HTERT RPE-1 (cell line): ENCODE results near the gene TSPAN1.

Experiments used
- in situ Hi-C: fragments of 300-500 bp; cut with MboI; formaldehyde crosslinking; loops from 4 replicates; pipeline ENCODE4 v1.14.3; 2020; ENCODE audit warnings: low sequenced_read_pairs

TSPAN1 gene, protein sequence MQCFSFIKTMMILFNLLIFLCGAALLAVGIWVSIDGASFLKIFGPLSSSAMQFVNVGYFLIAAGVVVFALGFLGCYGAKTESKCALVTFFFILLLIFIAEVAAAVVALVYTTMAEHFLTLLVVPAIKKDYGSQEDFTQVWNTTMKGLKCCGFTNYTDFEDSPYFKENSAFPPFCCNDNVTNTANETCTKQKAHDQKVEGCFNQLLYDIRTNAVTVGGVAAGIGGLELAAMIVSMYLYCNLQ

DNA sequence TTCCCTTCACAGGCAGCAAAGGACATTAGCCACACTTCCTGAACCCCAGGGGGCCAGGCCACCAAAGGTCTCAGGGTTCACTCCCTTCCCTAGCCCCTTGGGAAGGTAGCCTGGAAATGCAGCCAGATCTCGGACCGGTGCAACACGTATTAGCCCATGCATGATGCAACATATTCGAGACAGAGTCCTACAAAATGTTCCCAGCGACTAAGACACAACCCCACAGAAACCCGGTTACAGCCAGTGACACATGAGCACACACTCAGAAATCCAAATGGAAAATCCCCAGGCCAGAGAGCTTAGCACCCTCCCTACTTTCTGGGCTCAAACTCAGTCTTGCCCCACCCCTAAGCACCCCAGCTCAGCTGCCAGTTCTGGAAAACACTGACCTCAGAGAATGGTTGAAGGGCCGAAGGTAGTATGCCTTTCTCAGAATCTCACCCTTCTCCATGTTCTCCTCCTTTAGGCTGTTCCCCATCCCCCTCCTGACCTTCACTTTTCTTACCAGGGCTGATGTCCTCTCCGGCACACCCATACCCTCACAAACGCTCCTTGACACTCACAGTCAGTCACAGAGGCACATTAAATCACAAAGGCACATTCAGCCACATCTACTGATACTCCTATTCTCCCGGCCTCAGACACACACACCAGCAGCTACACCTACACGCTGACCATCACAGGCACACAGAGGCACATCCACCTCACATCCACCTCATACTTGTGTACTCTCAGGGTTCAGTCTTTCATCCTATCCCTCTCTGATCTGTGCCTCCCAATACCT is at the start of gene TSPAN1:
TSPAN1 (plus strand) TSS at position 640 of the 784 bp plus-strand sequence. CDS start 6,021 bp downstream, outside the sequence.
- in situ Hi-C loops: no loop called here

DNA sequence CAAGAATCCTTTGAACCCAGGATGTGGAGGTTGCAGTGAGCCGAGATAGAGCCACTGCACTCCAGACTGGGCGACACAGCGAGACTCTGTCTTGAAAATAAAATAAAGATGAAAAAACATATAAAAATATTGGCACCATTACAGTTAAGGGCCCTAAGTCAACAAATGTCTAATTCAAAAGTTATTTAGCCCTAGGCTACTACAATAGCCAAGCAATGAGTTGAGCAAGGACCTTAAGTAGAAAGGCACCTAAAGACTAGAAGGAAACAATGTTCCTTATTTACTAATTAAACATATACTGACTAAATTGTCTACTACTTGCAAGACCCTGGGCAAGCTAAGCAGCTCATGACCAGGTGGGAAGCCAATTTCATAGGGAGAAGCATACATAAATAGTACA is 46.5 kb upstream of the TSPAN1 start:
- in situ Hi-C loops: no loop called here

DNA sequence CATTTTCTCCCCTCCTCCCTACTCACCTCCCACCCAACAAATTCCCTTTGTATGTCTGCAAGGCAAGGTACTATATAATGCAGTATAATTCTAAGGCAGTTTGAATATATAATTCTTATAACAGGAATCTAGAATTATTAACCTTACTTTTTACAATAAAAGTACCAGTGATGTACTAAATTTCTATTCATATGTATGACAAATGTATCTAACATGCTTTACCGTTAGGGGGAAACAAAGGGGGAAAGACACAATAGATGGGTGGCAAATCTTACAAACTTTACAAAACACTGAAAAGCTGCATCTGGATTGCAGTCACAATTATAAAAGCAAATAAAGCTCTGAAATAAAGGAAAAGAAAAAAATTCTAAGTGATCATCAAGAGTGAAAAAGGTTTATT is 44.8 kb upstream of the TSPAN1 start:
- in situ Hi-C loops: no loop called here

GRCh38 chr1:46130606-46131005 is 44.3 kb upstream of the TSPAN1 start:
- in situ Hi-C loops: no loop called here

- in situ Hi-C loops: no loop called here
Observed at GRCh38 chr1:46131093-46131492, 43.8 kb upstream of the TSPAN1 start.

DNA sequence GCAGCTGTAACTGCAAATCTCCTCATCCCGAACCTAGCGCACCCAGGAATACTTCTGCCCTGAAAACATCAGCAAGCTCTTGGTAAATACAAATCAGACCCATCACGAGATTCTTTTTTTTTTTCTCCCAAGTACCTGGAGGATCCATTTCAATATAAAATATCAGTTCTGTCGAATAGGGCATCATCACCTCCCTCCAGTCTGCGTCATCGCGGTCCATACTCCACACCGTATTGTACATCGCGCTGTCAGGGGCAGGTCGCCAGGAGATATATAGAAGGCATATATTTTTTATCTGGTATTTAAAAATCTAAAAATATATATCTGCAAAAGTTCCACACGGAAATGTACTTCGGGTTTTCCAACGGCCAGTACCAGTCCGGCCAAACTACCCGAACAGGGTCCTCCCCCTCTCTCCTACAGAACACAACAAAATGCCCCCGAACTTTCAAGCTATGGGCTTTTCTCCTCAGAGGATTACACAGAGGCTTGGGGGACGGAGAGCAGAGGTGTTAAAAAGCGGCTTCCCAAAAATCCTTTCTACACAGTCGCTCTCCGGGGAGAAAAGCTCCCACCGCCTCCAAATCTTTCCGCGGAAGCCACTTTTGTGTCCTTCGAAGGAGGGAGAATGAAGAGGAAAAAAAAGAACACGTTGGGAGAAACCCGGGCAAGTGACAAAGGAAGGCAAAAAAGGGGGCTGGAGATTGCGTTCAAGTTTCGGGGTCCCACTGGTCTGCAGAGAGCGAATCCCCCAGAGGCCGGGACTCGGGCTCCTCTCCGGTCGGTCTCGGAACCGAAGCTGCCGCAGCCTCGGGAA is 43.0 kb upstream of the TSPAN1 start:
- in situ Hi-C loops: no loop called here

DNA sequence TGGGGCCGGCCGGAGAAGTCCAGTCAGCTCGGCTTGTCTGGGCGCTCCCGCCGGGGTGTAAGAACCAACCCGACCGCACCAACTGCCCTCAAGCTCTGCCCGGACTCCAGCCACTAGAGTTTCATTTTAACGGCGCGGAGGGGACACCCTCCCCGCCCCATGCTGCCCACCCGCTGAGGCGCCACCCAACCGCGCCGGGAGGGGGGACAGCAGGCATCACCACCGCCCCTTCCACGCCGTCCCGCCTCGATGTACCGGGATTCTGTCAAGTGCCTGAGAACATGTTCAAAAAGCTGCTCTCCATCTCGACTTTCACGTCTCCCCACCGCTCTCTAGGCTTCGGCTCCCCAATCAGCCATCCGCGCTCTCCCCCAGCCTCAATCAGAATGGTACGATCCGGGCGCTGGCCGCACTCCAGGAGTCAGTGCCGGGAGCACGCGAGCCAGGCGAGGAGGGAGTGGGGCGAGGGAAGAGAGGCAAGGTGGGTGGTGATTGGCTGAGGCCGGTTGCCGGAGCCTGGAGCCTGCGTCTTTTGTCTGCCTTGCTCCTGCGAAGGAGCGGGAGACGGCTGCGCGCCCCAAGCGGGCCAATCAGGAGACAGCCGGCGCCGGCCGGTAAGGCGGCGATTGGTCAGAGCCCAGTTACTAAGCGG is 42.2 kb upstream of the TSPAN1 start, which contains the start of gene PIK3R3:
PIK3R3 (minus strand) TSS at position 101 of the 652 bp plus-strand sequence. CDS start 677 bp downstream, outside the sequence.
- in situ Hi-C loops: no loop called here

- in situ Hi-C loops: no loop called here
Observed at GRCh38 chr1:46133181-46133658, 41.7 kb upstream of the TSPAN1 start.

GRCh38 chr1:46133781-46134350 is 41.0 kb upstream of the TSPAN1 start:
- in situ Hi-C loops: no loop called here

- in situ Hi-C loops: no loop called here
Observed at GRCh38 chr1:46134660-46135331, 40.1 kb upstream of the TSPAN1 start.

GRCh38 chr1:46136711-46137110 is 38.2 kb upstream of the TSPAN1 start:
- in situ Hi-C loops: no loop called here

- in situ Hi-C loops: no loop called here
Observed at GRCh38 chr1:46137916-46138315, 37.0 kb upstream of the TSPAN1 start.

DNA sequence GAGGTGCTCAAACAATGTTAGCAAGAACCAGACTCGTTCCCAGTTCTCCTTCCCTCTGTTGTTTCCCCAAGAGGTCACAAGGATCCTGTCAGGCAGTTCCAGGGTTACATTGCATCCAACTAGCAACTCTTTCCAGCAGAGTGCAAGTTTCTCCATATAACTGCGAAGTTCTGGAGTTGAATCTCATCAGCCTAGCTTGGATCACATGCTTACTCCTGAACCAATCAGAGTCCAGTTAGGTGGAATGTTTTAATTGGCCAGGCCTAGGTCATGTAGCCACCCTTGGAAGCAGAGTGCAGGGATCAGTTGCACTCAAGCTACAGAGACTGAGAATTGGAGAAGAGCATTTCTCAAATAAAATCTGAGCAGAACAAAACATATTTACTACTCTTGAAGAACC is 26.6 kb upstream of the TSPAN1 start:
- in situ Hi-C loops: no loop called here

DNA sequence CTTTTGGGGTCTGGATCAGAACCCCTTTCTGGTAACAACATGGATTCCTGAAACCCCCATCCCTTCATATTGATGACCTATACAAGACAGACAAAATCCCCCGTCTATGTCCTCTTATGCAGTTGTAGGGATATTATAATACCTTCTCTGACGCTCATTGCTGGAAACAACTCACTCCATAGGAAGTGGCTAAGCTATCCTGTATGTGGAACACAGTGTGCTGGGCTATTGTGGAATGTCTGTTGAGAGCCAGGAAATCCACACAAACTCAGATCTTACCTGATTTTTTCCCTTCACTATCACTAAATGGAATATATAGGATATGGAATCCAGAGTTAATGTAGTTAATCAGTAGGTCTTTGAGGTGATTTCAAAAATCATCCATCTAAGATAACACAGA is 24.8 kb upstream of the TSPAN1 start:
- in situ Hi-C loops: no loop called here

DNA sequence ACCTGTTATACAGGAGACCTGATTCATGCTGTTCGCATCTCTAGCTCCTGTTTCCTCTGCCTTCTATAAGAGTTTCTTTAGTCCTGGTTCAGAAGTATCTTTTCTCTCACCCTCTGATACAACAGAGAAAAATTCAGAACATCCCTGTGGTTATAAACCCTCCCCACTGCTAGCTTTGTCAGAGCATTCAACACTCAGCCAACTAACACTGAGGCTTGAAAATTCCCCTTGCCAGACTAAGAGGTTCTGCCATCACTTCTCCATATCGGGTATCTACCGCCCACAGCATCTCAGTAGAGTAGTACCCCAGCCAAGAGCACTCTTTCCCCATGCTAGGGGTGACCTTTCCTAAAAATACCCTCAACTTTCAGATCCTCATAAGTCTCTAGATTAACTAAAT is 22.9 kb upstream of the TSPAN1 start:
- in situ Hi-C loops: no loop called here

- in situ Hi-C loops: no loop called here
Observed at GRCh38 chr1:46153228-46153627, 21.7 kb upstream of the TSPAN1 start.

DNA sequence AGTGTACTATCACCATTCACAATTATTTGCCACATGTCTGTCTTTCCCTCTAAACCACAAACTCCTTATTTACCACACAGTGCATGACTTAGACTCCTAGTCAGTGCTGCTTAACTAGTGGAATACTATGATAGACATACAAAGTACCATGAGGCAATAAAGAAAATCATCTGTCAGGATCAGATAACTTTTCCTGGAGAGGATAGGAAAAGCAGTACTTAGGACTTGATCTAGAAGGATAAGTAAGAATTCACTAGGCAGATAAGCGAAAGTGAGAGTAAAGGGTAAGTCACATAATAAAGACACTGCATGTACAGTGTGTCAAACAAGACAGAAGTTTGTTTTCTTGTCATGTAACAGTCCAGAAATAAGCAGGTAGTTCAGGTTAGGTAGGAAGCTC is 21.2 kb upstream of the TSPAN1 start:
- in situ Hi-C loops: no loop called here

DNA sequence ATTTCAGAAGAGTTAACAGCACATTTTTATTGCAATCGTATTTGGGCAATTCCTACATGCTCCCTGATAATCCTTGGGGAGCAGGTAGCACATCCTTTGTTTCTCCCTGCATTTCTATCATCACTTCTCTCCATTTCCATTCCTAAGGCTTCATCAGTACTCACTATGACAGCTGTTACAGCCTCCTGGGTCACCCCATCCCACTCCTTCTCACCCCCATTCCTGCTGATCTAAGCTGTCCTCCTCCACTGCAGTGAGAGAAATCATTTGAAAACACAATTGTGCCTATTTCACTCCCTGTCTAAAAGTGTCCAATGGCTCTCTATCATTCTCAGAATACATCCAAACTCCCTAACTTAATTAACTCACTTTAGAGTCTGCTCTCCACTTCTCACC is 17.0 kb upstream of the TSPAN1 start:
- in situ Hi-C loops: no loop called here

DNA sequence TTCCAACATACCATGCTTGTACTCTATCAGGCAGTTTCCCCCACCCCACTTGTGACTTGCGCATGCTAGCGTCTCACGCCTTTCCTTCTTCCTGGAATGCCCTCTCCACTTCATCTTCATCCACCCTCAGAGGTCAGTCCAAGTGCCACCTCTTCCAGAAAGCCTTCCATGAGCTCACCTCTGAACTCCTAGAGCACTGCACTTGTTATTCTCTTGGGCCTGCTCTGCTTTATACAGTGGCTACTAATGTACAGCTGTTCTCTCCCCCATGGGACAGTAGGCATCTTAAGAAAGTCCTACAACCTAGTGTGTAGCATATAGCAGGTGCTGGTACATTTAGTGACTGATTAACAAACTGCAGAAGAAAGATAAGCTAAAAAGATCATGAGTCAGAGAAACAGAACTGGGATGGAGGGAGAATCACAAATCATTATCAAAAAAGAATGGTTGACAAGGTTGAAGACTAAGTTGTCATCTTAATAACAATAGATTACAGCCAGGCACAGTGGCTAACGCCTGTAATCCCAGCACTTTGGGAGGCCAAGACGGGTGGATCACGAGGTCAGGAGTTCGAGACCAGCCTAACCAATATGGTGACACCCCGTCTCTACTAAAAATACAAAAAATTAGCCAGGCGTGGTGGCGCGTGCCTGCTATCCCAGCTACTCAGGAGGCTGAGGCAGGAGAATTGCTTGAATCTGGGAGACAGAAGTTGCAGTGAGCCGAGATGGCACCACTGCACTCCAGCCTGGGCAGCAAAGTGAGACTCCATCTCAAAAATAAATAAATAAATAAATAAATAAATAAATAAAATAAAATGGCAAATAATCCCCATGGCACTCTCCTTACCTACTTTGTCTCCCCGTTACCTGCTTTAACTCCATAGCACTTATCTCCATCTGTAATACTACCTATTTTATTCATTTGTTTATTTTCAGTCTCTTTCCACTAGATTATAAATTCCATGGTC is 16.3 kb upstream of the TSPAN1 start:
- in situ Hi-C loops: no loop called here
